Epithelial cell of esophagus (primary cell): ENCODE data around the gene ARID5B.
A peak's percentile ranks its signal among the peaks of the same experiment; 100 is the strongest.

Experiments
- DNase-seq: peaks from one replicate; pipeline ENCODE4 v3.0.0; 2010; ENCODE audit warnings: low read depth
- H3K4me3 ChIP-seq: 2 replicates; pipeline ENCODE4 v1.5.1; 2011; ENCODE audit warnings: mild to moderate bottlenecking, low read length, control low read depth
- CTCF ChIP-seq: IDR thresholded peaks from 2 replicates; pipeline ENCODE4 v1.5.1; 2011; ENCODE audit warnings: low read depth, mild to moderate bottlenecking, low read length, control low read depth, inconsistent platforms; ENCODE audit not compliant: insufficient read depth; ENCODE audit errors: missing control alignments

ARID5B gene

GRCh38 chr10:61923210-61923949 is 21.9 kb downstream of the ARID5B start:
- H3K4me3 ChIP-seq, result no peak overlapping the region
- DNase-seq, result peak; percentile 61
- TF ChIP-seq CTCF, result no peak

- no peak for TF ChIP-seq CTCF
- no peak for DNase-seq
- no peak overlapping the region for H3K4me3 ChIP-seq
Observed at GRCh38 chr10:61923950-61924274, 22.4 kb downstream of the ARID5B start.

GRCh38 chr10:61929555-61929954 is 28.1 kb downstream of the ARID5B start:
- H3K4me3 ChIP-seq, result no peak overlapping the region
- no peak for TF ChIP-seq CTCF
- DNase-seq, result no peak

- DNase-seq, result peak; percentile 72
- no peak overlapping the region for H3K4me3 ChIP-seq
- TF ChIP-seq CTCF, result no peak
Observed at GRCh38 chr10:61931620-61932332, 30.3 kb downstream of the ARID5B start.

- TF ChIP-seq CTCF, result no peak
- H3K4me3 ChIP-seq, result no peak overlapping the region
- DNase-seq, result no peak
Observed at GRCh38 chr10:61933859-61934555, 32.5 kb downstream of the ARID5B start.

GRCh38 chr10:61935077-61935476 is 33.6 kb downstream of the ARID5B start:
- H3K4me3 ChIP-seq, result no peak overlapping the region
- DNase-seq, result no peak
- no peak for TF ChIP-seq CTCF
